H1 (cell line): ENCODE data around the gene DARS2. TPM values are rescaled to one million over a fixed set of nuclear protein-coding genes. Genes with fewer than 3 reads are reported as not detected.
A peak's percentile ranks its signal among the peaks of the same experiment; 100 is the strongest.

Experiments used
- CTCF ChIA-PET: fragments of 300-600 bp; sonication (Branson Sonifier 250); formaldehyde crosslinking; loops from one replicate; lab custom pipeline; 2021; ENCODE audit not compliant: partially characterized antibody; lab: Charles Lee
- POLR2A ChIA-PET: fragments of 300-600 bp; sonication (Branson Sonifier 250); formaldehyde crosslinking; loops from one replicate; lab custom pipeline; 2021; ENCODE audit warnings: inconsistent platforms; ENCODE audit not compliant: partially characterized antibody; lab: Charles Lee
- DNase-seq, 2 experiments: peaks; one replicate each; pipeline versions ENCODE4 v3.0.0 to v3.0.0-alpha.2; 2010 to 2022; ENCODE audit warnings: low spot score in 2 of 2, low read depth in 1 of 2, mixed read lengths in 1 of 2
- FAIRE-seq: peaks from 2 replicates; lab custom pipeline; 2011; peaks lifted over from hg19 to GRCh38; lab: Jason Lieb, UNC
- H2AFZ ChIP-seq: 2 replicates; pipeline ENCODE4 v1.8.1; 2012; ENCODE audit warnings: low read length, inconsistent platforms
- H2AK5ac ChIP-seq: 2 replicates; pipeline ENCODE4 v1.6.1; 2013; ENCODE audit warnings: low read depth, low read length
- H2BK120ac ChIP-seq: replicated peaks from 2 replicates; pipeline ENCODE3; 2013; ENCODE audit warnings: low read depth, low read length, inconsistent platforms
- H2BK12ac ChIP-seq: 2 replicates; pipeline ENCODE4 v1.6.1; 2013; ENCODE audit warnings: low read depth, low read length
- H2BK15ac ChIP-seq: 2 replicates; pipeline ENCODE4 v1.6.1; 2013; ENCODE audit warnings: low read length
- H2BK20ac ChIP-seq: 2 replicates; pipeline ENCODE4 v1.6.1; 2013; ENCODE audit warnings: low read length
- H2BK5ac ChIP-seq: 2 replicates; pipeline ENCODE4 v1.6.1; 2013; ENCODE audit warnings: low read depth, low read length
- H3K14ac ChIP-seq: 2 replicates; pipeline ENCODE4 v1.6.1; 2013; ENCODE audit warnings: inconsistent platforms; ENCODE audit not compliant: insufficient read length
- H3K18ac ChIP-seq: 2 replicates; pipeline ENCODE4 v1.6.1; 2013; ENCODE audit warnings: low read length; ENCODE audit errors: extremely low read depth
- H3K23ac ChIP-seq: 2 replicates; pipeline ENCODE4 v1.6.1; 2013; ENCODE audit warnings: inconsistent platforms; ENCODE audit not compliant: insufficient read length
- H3K23me2 ChIP-seq: 2 replicates; pipeline ENCODE4 v1.6.1; 2013; ENCODE audit warnings: low read depth, low read length
- H3K27ac ChIP-seq: 2 replicates; pipeline ENCODE4 v1.6.1; 2011; ENCODE audit warnings: low read depth, low read length, inconsistent platforms
- H3K27me3 ChIP-seq, 4 experiments: replicated peaks in 1 of 4; 1 replicate in 1 of 4; 2 replicates in 3 of 4; pipeline versions ENCODE4 v1.6.1 to v1.8.1; 2011 to 2013; ENCODE audit warnings: low read length in 3 of 4, mild to moderate bottlenecking in 3 of 4, inconsistent platforms in 2 of 4, mixed read lengths in 2 of 4, moderate library complexity in 1 of 4; ENCODE audit not compliant: control insufficient read depth in 3 of 4, insufficient read depth in 3 of 4; ENCODE audit errors: extremely low read depth in 1 of 4
- H3K36me3 ChIP-seq, 4 experiments: 2 replicates each; pipeline versions ENCODE4 v1.6.1 to v1.8.1; 2011 to 2013; ENCODE audit warnings: mild to moderate bottlenecking in 4 of 4, low read length in 3 of 4, moderate library complexity in 2 of 4, control low read depth in 1 of 4, inconsistent platforms in 1 of 4; ENCODE audit not compliant: insufficient read depth in 4 of 4, control insufficient read depth in 2 of 4
- H3K4ac ChIP-seq: replicated peaks from 2 replicates; pipeline ENCODE3; 2013; ENCODE audit warnings: low read length, low read depth, mixed read lengths, inconsistent platforms; ENCODE audit not compliant: insufficient read length
- H3K4me1 ChIP-seq, 4 experiments: replicated peaks in 1 of 4; 1 replicate in 1 of 4; 2 replicates in 3 of 4; pipeline versions ENCODE4 v1.6.1 to v1.8.1; 2011 to 2013; ENCODE audit warnings: low read length in 3 of 4, inconsistent platforms in 2 of 4, mixed read lengths in 1 of 4; ENCODE audit not compliant: insufficient read depth in 4 of 4, control insufficient read depth in 3 of 4
- H3K4me2 ChIP-seq, 2 experiments: 2 replicates each; pipeline versions ENCODE4 v1.6.1 to v1.8.1; 2011 to 2013; ENCODE audit warnings: low read depth in 2 of 2, low read length in 2 of 2, control low read depth in 1 of 2, inconsistent platforms in 1 of 2, mild to moderate bottlenecking in 1 of 2; ENCODE audit not compliant: insufficient read depth in 1 of 2
- H3K4me3 ChIP-seq, 4 experiments: fragments of 200-600, 300-600 bp in 1 of 4; sonication (generic), shearing (Covaris generic), sonication (Bioruptor Twin) in 1 of 4; 2 replicates each; pipeline versions ENCODE4 v1.5.1 to v1.8.1; 2011 to 2016; ENCODE audit warnings: low read length in 4 of 4, low read depth in 3 of 4, control low read depth in 2 of 4, inconsistent platforms in 2 of 4, mild to moderate bottlenecking in 2 of 4, mixed read lengths in 1 of 4, moderate library complexity in 1 of 4; ENCODE audit not compliant: insufficient read depth in 2 of 4; ENCODE audit errors: extremely low read depth in 1 of 4
- H3K56ac ChIP-seq: replicated peaks from 2 replicates; pipeline ENCODE3; 2013; ENCODE audit warnings: low read depth, mild to moderate bottlenecking, mixed read lengths, low read length, inconsistent platforms; ENCODE audit not compliant: insufficient read length
- H3K79me1 ChIP-seq: 2 replicates; pipeline ENCODE4 v1.6.1; 2013; ENCODE audit warnings: low read depth, low read length, control low read depth
- H3K79me2 ChIP-seq, 2 experiments: 2 replicates each; pipeline versions ENCODE4 v1.6.1 to v1.8.1; 2012 to 2013; ENCODE audit warnings: low read length in 2 of 2, mild to moderate bottlenecking in 2 of 2, inconsistent platforms in 1 of 2; ENCODE audit not compliant: insufficient read depth in 2 of 2, control insufficient read depth in 1 of 2
- H3K9ac ChIP-seq, 4 experiments: replicated peaks in 1 of 4; 1 replicate in 1 of 4; 2 replicates in 3 of 4; pipeline versions ENCODE4 v1.6.1 to v1.8.1; 2011 to 2013; ENCODE audit warnings: low read depth in 3 of 4, low read length in 3 of 4, control low read depth in 2 of 4, mild to moderate bottlenecking in 2 of 4, moderate library complexity in 2 of 4, inconsistent platforms in 1 of 4; ENCODE audit errors: extremely low read depth in 1 of 4
- H3K9me3 ChIP-seq, 2 experiments: 2 replicates each; pipeline versions ENCODE4 v1.6.1 to v1.8.1; 2012 to 2013; ENCODE audit warnings: mild to moderate bottlenecking in 2 of 2, moderate library complexity in 2 of 2, control low read depth in 1 of 2, inconsistent platforms in 1 of 2, low read depth in 1 of 2, low read length in 1 of 2, mixed read lengths in 1 of 2; ENCODE audit not compliant: insufficient read depth in 2 of 2
- H4K20me1 ChIP-seq, 2 experiments: replicated peaks in 1 of 2; 2 replicates each; pipeline versions ENCODE3 to v1.8.1; 2011 to 2013; ENCODE audit warnings: inconsistent platforms in 2 of 2, low read length in 2 of 2, mild to moderate bottlenecking in 1 of 2; ENCODE audit not compliant: insufficient read depth in 2 of 2, control insufficient read depth in 1 of 2
- H4K5ac ChIP-seq: 2 replicates; pipeline ENCODE4 v1.6.1; 2013; ENCODE audit warnings: low read length, low read depth, mixed read lengths, inconsistent platforms; ENCODE audit not compliant: insufficient read length
- H4K8ac ChIP-seq: 2 replicates; pipeline ENCODE4 v1.8.0; 2013; ENCODE audit warnings: mild to moderate bottlenecking, moderate library complexity, low read length, inconsistent platforms; ENCODE audit not compliant: insufficient read depth; ENCODE audit errors: extremely low read depth
- H4K91ac ChIP-seq: replicated peaks from 2 replicates; pipeline ENCODE3; 2013; ENCODE audit warnings: low read length, mixed read lengths, inconsistent platforms; ENCODE audit not compliant: insufficient read length
- KDM1A ChIP-seq: fragments of 200-600, 300-600 bp; sonication (generic); IDR thresholded peaks from 2 replicates; pipeline ENCODE4 v1.7.1; 2016; ENCODE audit warnings: mild to moderate bottlenecking, low read length, borderline replicate concordance
- ZNF274 ChIP-seq: IDR thresholded peaks from 2 replicates; pipeline ENCODE4 v1.7.0; 2012; ENCODE audit warnings: low read length, borderline replicate concordance; ENCODE audit errors: extremely low read depth
- WGBS, 2 experiments: shearing (Covaris generic) in 1 of 2; methylation state at CpG; one replicate each; pipeline versions ENCODE4 v1.1.6 to v1.1.7; 2013 to 2015; ENCODE audit warnings: low lambda C conversion rate in 2 of 2, mixed read lengths in 2 of 2, inconsistent platforms in 1 of 2, low coverage in 1 of 2, missing lambda C conversion rate in 1 of 2; ENCODE audit not compliant: insufficient replicate concordance in 2 of 2, insufficient coverage in 1 of 2, insufficient read length in 1 of 2; ENCODE audit errors: extremely low coverage in 1 of 2, missing lambda C conversion rate in 1 of 2; 5-methylcytosine and 5-hydroxymethylcytosine counted together
- polyA plus RNA-seq, 7 experiments: library from polyadenylated mRNA; depleted of rRNA in 3 of 7; stranded (reverse) in 5 of 7; unstranded in 2 of 7; fragments of >200 nt in 5 of 7; fragments of 200-250 nt in 2 of 7; gene quantifications; 1 replicate in 5 of 7; 2 replicates in 1 of 7; 4 replicates in 1 of 7; pipeline versions ENCODE4 v1.2.1 to v1.2.3, GENCODE V29; 2011 to 2013; ENCODE audit warnings: missing spikeins in 2 of 7, mixed read lengths in 2 of 7
- total RNA-seq: library from RNA; stranded (reverse); fragmentation: NEBNext Ultra II Directional; extraction: Animal tissue kit (Norgen Biotek cat#: 25700); gene quantifications from 2 replicates; pipeline ENCODE4 v1.2.1, GENCODE V29; 2021

Gene DARS2
- total and polyA plus RNA-seq, 2 of the 8 experiments (the other 6 are each of a cell fraction or from before 2014, with no cell fraction given) = 21.0 to 35.2 TPM

GRCh38 chr1:173889885-173890284 is 65.4 kb downstream of the DARS2 start:
- no peak overlapping the region for H2AFZ ChIP-seq
- H4K20me1 ChIP-seq = no peaks in the 10 kb centered on the region
- whole genome bisulfite sequencing, 2 experiments = 88% methylated on average over 2 of the region's 2 CpGs; no CpG with 5 or more reads in 1 of the 2 experiments
- no peak overlapping the region for H3K14ac ChIP-seq
- H3K23ac ChIP-seq = no peak overlapping the region
- H3K79me1 ChIP-seq = no peaks in the 10 kb centered on the region; the same call in 1 of the 2 replicates
- ChIA-PET POLR2A (interaction anchor here (6.8 kb wide), 1 partner anchor 24 kb away, joined by 109 read pairs; the partner anchor contains the start of genes GAS5 and ZBTB37), CTCF (interaction anchor here (0.9 to 3.9 kb wide), 2 partner anchors 25 to 29 kb away, joined by 3 to 18 read pairs; no protein-coding TSS in a partner anchor)
- H2BK12ac ChIP-seq = no peak overlapping the region
- no peak overlapping the region for H3K18ac ChIP-seq
- H4K8ac ChIP-seq = no peak overlapping the region
- H3K4ac ChIP-seq = no peak overlapping the region
- H2BK15ac ChIP-seq = no peak overlapping the region
- H3K4me2 ChIP-seq = no peak overlapping the region
- H3K36me3 ChIP-seq = peaks cover 0 to 14% (median 5%) of the 10 kb centered on the region in 4 experiments; a peak in 4 of 8 replicates
- no peak overlapping the region for H4K5ac ChIP-seq
- H3K23me2 ChIP-seq = no peaks in the 10 kb centered on the region
- no peak overlapping the region for H2BK20ac ChIP-seq
- H3K4me1 ChIP-seq = peaks cover 0 to 7% (median 2%) of the 10 kb centered on the region in 4 experiments; a peak in 2 of 7 replicates
- no peak overlapping the region for H3K9ac ChIP-seq
- no peak for TF ChIP-seq ZNF274
- peak; percentile 68; the same call in 1 of the 2 replicates for TF ChIP-seq KDM1A
- no peak overlapping the region for H4K91ac ChIP-seq
- H3K79me2 ChIP-seq = no peaks in the 10 kb centered on the region
- H3K4me3 ChIP-seq = no peak overlapping the region
- no peak overlapping the region for H2BK5ac ChIP-seq
- H2BK120ac ChIP-seq = no peak overlapping the region
- H3K27ac ChIP-seq = no peak overlapping the region
- H3K27me3 ChIP-seq = no peaks in the 10 kb centered on the region
- H2AK5ac ChIP-seq = no peak overlapping the region
- DNase-seq = no peak
- FAIRE-seq = no peak
- no peak overlapping the region for H3K56ac ChIP-seq
- no peaks in the 10 kb centered on the region for H3K9me3 ChIP-seq
